Endometrial microvascular endothelial cells (primary cell): ENCODE data around the gene ATL1. TPM values are rescaled to one million over a fixed set of nuclear protein-coding genes. Genes with fewer than 3 reads are reported as not detected.
"Not testable (repeated sequence)": the region's sequence is repeated elsewhere in the genome, so short reads cannot be mapped to it uniquely, and the experiment has no call there.

Experiments used
- in situ Hi-C: cut with HindIII; loops from 2 replicates; pipeline ENCODE4 v1.10.0; 2017; ENCODE audit warnings: low sequenced_read_pairs, low pct_unique_long_range_greater_than_20kb; ENCODE audit errors: inconsistent ontology term
- total RNA-seq: library from RNA; depleted of rRNA; stranded (reverse); fragments of >200 nt; gene quantifications from one replicate; pipeline ENCODE4 v1.2.3, GENCODE V29; 2015; ENCODE audit errors: inconsistent ontology term

ATL1 gene
- total RNA-seq, 1 donor from 2014 or later, result 2.1 TPM

DNA sequence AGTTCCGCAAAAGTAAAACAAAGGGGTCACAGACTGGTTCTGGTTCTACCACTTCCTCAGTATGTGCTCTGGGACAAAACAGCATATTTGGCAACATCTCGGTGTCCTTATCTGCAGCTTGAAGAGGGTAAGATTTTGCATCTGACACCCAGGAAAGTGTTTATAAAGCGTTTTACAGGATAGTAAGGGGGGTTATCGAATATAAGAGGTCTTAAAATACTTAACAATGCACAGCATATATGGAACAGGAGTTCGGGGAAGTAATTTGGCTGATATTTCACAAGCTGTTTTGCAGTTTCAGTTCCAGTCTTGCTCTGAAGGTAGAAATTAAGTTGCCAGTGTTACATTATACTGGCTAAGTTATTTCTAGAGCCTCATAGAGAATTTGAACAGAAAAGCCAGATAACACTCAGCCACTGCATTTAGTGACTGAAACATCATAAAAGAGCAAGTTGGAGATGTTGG, 26.7 kb upstream of the ATL1 start:
- in situ Hi-C loops, result no loop called here

DNA sequence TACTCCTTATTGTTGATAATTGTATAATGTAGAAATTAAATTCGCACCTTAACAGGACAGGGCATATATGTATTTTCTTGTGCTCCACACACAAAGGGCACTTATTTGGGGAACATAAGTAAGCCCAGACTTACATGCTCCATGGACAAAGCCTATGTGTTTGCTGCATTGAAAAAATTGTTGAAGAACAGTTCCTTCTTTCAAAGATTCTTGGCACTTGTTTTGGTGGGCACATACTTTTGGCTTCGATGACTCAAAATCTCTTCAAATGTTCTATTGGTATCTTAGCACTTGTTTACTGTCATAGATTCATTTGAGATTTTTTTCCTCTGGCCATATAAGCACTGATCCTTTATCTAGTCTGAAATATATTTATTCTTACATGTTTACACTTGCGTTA, 26.1 kb upstream of the ATL1 start:
- in situ Hi-C loops, result no loop called here

DNA sequence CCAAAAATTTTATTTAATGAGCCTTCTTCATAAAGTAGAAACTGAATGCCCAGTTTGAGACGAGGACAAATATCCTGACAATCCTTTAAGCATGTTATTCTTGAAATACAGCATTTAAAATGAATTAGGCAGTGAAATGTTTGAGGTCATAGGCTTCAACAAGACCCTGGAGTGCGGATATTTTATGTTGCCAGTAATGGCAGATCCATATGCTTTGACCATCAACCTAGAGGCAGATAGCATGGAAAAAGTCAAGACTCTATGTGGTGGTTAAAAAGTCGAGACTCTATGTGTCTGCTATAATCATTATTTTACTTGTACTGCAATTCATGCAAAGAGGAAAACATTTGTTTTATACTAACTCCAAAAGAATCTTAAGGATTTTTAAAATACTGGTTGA, 25.5 kb upstream of the ATL1 start:
- in situ Hi-C loops, result no loop called here

DNA sequence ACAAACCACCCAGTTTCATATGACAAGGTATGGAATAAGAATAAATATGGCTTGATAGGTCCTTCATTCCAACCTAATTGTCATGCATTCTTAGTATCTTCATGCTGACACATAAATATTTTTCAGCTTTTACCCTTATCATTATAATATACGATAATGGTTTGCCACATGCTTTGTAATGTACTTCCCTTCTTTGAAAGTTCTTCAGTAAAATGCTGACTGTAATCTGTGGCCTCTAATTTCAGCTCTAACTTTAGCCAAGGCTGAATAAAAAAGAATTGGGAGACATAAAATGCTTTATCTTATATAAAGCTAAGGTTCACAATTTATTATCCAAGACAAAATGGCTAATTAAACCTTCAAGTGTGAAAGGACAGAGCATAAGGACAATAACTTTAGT, 24.9 kb upstream of the ATL1 start:
- in situ Hi-C loops, result no loop called here

DNA sequence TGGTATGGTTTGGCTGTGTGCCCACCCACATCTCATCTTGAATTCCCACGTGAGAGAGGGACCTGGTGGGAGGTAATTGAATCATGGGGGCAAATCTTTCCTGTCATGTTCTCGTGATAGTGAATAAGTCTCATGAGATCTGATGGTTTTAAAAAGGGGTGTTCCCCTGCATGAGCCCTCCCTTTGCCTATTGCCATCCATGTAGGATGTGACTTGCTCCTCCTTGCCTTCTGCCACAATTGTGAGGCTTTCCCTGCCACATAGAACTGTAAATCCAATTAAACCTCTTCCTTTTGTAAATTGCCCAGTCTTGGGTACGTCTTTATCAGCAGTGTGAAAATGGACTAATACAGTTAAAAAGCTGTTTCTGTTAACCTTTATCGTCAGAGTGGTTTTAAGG, 21.9 kb upstream of the ATL1 start:
- in situ Hi-C loops, result not testable (repeated sequence)

DNA sequence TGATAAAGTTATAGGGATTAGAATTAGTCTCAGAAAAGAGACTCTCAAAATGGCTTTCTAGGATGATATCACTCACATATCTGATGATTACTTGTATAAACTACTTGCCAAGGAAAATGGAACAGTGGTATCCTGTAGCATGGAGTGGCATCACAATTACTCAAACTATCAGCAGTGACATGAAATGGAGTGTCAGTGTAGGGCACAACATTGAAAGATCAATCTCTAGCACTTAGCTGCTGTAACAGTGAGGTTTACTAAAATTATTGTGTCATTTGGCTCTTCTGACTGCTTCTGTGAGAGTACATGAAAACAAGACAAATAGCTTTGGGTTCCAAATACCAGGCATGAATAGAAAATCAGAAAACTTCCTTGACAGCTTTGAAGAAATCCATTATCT, 20.9 kb upstream of the ATL1 start:
- in situ Hi-C loops, result no loop called here

DNA sequence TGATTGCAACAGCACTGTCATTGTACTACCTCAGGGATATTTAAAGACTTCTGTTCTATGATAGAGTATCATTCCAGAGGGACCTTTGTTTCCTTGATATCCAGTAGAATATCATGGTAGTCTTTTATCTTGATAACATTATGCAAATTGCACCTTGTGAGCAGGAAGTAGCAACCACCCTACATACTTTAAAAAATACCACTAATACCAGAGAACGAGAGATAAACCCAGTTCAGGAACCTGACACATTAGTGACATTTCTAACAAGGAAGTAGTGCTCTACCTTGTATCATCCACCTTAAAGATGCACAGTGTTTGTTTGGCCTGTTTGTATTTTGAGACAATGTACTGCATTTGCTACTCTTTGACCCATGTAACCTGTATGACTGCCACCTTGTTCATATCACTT, 18.8 kb upstream of the ATL1 start:
- in situ Hi-C loops, result no loop called here

DNA sequence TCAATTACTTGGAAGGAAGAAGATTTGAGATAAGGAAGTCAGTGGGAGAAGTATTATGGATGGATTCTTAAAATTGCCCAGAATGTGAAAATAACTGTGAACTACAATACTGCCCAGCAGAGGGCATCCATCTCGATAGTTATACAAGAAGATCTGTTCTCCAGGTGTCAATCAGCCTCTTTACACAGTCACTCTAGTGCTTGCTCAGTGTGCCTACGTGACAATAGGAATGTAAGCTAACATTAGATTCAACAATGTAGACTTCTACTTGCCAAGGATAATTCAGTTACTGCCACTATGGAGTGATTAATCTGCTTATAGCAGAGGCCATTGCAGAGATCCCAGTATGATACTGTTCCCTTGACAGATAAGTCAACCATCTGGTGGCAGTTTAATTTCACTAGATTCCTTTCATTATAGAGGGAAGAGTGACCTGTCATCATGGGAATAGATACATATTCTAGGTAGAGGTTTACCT, 17.0 kb upstream of the ATL1 start:
- in situ Hi-C loops, result no loop called here

DNA sequence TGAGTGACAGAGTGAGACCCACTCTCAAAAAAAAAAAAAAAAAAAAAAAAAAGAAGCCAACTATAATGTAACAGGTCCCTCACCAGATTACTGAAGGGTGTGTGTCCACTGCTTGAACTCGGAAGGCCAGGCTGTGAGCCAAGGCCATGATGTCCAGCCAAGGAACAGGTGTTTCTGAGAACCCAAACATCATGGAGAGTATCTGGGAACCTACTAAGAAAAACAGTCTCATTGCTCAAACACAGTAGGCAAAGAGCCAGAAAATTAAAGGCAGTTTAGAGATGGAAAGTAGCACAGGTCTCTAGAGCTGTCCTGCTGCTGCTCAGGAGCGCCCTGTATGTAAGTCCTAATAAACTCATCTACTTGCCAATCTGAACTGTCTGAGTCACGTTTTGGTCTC, 15.0 kb upstream of the ATL1 start:
- in situ Hi-C loops, result no loop called here

DNA sequence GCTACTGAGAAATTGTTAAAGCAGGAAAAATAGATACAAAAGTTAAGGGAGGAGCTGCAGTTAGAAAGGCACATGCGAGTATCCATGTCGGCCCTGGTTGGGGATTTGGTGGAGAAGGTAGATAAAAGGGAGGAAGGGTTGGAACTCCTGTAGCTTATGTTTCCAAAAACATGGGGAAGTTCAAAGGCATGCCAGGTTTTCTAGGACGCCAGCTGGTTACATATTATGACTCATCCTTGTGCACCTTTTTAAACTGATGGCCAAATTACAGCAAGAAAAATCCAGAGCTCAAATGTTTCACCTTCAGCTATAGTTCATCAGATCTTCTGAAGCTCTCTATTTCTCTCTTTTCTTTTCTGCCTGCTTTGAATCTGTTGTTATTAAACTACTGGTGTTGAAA, 14.3 kb upstream of the ATL1 start:
- in situ Hi-C loops, result no loop called here

DNA sequence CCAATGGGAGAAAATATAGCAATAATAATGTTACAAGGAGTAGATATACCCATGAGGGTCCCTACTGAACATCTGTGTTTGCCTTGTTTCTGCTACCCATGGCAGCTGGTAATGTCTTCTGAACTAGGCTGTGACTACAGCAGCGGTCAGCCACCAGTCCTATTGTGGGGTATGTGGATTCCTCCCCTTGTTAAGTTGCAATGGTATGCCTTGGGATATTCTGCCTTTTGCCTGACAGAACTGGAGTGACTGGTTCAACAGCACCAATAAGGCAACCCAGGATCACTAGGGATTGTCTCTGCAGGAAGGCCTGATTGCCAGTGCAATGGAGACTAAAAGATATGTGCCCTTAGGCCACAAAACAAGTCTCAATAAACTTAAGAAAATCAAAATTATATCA, 9.7 kb upstream of the ATL1 start:
- in situ Hi-C loops, result no loop called here

DNA sequence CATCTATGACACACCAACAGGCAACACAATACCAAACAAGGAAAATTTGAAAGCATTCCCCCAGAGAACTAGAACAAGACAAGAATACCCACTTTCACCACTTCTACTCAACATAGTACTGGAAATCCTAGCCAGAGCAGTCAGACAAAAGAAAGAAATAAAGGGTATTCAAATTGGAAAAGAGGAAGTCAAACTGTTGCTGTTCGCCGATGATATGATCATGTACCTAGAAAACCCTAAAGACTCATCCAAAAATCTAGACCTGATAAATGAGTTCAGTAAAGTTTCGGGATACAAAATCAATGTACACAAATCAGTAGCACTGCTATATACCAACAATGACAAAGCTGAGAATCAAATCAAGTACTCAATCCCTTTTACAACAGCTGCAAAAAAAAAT, 8.1 kb upstream of the ATL1 start:
- in situ Hi-C loops, result no loop called here

DNA sequence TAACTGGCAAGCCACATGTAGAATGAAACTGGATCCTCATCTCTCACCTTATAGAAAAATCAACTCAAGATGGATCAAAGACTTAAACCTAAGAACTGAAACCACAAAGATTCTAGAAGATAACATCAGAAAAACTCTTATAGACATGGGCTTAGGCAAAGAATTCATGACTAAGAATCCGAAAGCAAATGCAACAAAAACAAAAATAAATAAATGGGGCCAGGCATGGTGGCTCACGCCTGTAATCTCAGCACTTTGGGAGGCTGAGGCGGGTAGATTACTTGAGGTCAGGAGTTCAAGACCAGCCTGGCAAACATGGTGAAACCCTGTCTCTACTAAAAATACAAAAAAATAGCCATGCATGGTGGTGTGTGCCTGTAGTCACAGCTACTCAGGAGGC, 7.1 kb upstream of the ATL1 start:
- in situ Hi-C loops, result not testable (repeated sequence)

DNA sequence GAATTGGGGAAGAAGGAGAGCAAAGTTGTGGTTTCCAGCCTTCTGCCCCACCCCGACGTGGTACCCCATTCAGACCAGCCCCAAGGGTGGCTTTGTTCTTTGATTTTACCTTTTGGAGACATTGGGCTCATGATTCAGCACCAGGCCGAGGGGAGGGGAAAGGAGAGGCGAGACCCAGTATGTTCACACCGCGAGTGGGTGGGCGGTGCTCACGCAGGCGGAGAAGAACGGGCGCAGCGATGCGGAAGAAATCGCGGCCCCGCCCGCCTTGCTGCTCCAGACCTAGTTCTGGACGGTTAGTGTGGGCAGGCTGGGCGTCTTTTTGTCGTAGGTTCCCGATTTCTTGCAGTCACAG, 963 bp downstream of the ATL1 start:
- in situ Hi-C loops, result no loop called here

DNA sequence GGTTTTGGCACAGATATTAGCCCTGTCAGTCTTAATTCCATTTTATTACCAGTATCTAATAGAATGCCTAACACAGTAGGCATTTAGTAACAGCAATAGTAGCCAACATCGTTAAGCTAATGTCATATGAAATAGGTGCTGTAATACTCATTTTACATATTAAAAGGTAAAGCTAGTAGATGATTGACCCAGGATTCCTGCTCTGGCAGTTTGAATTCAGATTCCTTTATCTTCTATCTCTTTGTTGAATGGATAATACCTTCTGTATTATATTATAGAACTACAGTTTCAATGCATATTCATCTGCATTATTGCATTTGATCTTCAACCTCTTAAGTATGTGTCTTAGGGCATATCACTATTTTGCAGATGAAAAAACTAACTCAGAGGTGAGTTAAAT, 2.9 kb downstream of the ATL1 start:
- in situ Hi-C loops, result no loop called here

DNA sequence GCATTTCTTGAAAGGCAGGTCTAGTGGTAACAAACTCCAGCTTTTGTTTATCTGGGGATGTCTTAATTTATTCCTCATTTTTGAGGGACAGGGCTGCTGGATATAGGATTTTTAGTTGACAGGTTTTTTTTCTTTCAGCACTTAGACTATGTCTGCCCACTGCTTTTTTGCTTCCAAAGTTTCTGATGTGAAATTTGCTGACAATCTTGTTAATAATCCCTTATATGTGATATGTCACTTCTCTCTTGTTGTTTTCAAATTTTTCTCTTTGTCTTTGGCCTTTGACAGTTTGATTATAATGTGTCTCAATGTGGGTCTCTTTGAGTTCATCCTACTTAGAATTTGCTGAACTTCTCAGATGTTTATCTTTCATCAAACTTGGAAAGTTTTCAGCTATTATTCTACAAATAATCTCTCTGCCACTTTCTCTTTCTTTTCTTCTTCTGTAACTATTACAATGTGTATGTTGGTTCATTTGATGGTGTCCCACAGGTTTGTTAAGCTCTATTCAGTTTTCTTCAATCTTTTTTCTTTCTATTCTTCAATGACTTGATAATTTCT, 9.8 kb downstream of the ATL1 start:
- in situ Hi-C loops, result no loop called here

DNA sequence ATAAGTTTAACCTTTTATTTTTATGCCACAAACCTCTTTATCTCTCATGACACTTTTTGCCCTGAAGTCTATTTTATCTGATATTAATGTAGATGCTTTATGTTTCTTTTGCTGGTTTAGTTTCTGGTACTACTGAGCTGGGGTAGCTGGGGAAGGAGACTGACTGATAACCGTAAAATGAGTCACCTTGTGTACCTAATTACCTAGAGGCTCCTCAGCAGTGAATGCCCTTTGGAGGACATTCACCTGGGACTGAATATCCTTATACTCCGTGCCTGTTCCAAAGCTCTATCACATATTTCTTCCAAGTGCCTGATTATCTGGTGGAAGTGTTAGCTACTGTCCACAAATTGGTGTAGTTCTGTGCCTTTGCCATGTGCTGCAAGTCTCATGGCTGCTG, 13.9 kb downstream of the ATL1 start:
- in situ Hi-C loops, result no loop called here

DNA sequence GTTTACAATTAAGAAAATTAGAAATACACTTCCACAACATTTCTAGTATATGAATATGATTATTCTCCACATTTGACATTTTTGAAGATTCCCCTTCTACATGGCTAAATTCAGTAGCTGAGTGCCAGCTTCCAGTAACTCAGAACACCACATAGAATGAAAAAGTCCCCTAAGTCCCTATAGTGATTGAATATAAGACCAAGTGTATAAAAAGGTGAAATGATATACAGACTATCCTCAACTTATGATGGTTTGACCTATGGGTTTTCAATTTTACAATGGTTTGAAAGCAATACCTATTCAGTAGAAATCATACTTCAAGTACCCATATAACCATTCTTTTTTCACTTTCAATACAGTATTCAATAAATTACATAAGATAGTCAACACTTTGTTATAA, 15.8 kb downstream of the ATL1 start:
- in situ Hi-C loops, result no loop called here

DNA sequence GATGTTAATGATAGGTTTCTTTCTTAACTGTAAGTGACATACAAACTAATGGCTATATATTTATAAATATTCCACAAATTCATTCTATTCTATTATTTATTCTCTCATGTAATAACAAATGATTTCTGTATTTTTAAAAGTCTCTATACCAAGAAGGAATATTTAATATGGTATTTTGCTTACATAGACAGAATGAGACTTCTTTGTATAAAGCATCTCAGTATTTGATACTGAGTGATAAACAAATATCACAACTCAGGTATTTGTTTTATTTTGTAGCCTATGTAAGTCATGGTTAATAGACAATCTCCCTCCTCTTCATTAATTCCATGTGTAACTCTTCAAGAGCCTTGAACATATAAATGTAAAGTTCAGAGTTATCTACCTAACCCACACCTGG, 18.0 kb downstream of the ATL1 start:
- in situ Hi-C loops, result no loop called here

DNA sequence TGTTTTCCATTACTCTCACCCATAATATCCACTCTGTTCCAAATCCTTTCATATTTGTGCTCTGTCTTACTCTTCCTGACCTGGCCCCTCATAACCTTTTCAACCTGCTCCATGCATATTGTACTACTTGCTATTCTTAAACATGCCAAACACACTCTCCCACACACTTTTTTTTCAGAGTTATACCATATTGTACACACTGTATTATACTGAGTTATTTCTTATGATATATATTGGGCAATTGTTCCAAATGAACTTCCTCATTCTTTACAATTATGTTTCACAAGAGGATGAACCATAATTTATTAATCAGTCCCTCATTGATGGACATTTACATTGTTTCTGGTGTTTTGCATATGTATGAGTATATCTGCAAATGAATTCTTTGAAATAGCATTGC, 18.5 kb downstream of the ATL1 start:
- in situ Hi-C loops, result no loop called here

DNA sequence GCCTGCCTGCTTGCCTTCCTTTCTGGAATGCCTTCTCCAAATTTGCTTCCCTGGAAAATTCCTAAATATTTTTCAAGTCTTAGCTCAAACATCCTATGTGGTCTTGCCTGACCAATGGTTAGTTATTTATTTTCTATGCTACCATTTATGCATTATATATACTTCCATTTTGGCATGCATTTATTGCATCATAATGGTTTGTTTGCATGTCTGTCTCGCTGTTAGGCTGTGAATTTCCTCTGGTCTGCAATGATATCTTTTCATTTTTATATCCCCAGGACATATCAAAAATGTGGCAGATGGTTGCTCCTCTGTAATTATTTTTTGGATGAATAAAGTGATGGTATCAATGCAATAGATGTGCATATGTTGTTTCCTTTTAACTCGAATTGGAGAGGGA, 30.5 kb downstream of the ATL1 start:
- in situ Hi-C loops, result no loop called here
